Hepatocyte (in vitro differentiated cells): ENCODE results near the gene FLT1.

Source experiments
- CTCF ChIP-seq: fragments of 200-600 bp; sonication (generic); IDR thresholded peaks from 2 replicates; pipeline ENCODE4 v1.5.1; 2016; ENCODE audit warnings: antibody characterized with exemption, mild to moderate bottlenecking; ENCODE audit not compliant: poor library complexity
- EZH2 ChIP-seq: fragments of 200-600 bp; sonication (generic); IDR thresholded peaks from 2 replicates; pipeline ENCODE4 v1.6.1; 2016; ENCODE audit warnings: antibody characterized with exemption, mild to moderate bottlenecking, borderline replicate concordance
- EZH2phosphoT487 ChIP-seq: fragments of 200-600 bp; sonication (generic); IDR thresholded peaks from one replicate; pipeline ENCODE4 v1.6.1; 2018; ENCODE audit warnings: antibody characterized with exemption, mild to moderate bottlenecking, low read depth, moderate library complexity; ENCODE audit not compliant: unreplicated experiment, severe bottlenecking

GRCh38 chr13:28327373-28328270, 167.3 kb downstream of the FLT1 start:
- TF ChIP-seq EZH2 = no peak
- no peak for TF ChIP-seq CTCF
- no peak for TF ChIP-seq EZH2phosphoT487
